GM18861 (cell line): ENCODE measurements around the gene INAFM1.

ENCODE experiments used
- ATAC-seq: cut with Tn5 transposase; IDR thresholded peaks from one replicate; pipeline ENCODE4 v1.9.1; 2021; ENCODE audit not compliant: unreplicated experiment

The INAFM1 gene

DNA sequence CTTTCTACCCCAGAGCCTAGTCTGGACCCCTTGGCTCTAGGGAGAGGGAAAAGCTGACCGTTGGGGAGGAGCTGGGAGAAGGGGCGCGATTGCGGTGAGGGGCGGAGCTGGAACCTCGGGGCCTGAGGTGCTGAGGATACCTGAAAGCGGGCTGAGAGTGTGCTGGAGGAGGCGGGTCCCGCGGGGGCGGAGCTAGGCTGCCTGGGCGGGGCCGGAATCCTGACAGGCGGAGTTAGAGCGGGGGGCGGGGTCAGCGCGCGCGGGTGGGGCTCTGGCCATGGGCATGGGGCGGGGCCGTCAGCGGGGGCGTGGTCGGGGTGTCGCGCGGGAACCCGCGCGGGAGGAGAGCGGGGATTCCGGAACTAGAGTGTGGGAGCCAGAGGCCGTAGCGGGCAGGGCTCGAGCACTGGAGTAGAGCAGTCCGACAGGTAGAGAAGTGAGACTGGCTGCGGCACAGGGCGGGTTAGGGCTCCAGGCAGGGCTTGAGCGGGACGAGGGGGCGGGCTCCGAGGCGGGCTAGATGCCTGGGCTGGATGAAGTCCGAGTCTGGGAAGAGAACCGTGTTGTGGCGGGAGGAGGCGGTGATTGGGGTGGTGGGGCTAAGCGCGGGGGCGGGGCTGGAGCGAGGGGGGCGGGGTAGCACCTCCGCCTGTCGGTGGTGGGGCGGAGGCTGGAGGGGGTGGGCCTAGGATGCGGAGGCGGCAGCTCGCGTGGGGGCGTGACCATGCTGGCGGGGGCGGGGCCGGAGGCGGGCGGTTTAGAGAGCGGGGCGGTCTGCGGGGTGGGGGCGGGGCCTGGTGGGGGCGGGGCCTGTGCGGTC lies at the start of gene INAFM1:
TSS of gene INAFM1 (plus strand) at position 815 of the 820 bp plus-strand sequence. CDS start 35 bp downstream, outside the sequence.
- ATAC-seq: peak; percentile 41

- ATAC-seq: peak; percentile 22
Observed at GRCh38 chr19:47225746-47226425, 48.8 kb upstream of the INAFM1 start.

DNA sequence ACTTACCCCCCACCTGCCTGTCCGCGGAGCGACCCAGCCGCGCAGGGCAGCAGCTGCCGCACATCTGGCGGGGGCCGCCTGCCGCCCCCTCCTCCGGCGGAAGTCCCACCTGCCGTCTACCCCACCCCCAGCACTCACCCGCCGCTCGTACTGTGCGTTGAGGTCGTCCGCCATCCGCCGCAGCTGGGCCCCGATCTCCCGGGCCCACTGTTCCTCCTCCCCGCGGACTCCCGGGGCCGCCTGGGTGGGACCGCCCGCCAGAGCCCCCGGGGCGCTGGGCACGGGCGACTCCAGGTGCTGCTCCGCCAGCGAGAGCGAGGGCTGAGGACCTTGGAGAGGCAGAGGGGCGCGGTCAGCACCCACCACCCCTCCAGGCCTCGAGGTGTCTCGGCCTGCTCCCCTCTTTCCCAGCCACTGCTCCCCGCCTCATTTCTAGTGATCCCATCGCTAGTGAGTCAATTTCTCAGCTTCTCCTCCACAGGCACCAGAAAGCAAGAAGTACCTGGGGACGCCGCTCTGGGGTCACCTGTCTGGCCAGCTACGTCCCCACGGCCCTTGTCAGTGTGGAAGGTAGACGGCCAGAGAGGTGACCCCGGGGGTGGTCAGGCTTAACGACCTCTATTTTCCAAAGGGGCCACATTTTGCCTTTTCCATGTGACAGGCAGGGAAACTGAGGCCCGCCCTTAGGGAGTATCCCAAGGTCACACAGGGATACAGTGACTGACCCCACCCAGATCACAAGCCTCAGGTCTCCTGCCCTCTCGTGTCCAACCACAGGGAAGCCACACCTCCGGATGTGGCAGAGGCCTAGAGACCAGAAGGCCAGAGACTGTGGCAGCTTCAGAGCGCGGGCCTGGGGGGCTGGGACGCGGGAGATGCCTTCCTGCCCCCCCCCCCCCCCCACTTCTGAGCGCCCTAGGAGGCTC lies 48.0 kb upstream of the INAFM1 start:
- ATAC-seq: peak; percentile 0

DNA sequence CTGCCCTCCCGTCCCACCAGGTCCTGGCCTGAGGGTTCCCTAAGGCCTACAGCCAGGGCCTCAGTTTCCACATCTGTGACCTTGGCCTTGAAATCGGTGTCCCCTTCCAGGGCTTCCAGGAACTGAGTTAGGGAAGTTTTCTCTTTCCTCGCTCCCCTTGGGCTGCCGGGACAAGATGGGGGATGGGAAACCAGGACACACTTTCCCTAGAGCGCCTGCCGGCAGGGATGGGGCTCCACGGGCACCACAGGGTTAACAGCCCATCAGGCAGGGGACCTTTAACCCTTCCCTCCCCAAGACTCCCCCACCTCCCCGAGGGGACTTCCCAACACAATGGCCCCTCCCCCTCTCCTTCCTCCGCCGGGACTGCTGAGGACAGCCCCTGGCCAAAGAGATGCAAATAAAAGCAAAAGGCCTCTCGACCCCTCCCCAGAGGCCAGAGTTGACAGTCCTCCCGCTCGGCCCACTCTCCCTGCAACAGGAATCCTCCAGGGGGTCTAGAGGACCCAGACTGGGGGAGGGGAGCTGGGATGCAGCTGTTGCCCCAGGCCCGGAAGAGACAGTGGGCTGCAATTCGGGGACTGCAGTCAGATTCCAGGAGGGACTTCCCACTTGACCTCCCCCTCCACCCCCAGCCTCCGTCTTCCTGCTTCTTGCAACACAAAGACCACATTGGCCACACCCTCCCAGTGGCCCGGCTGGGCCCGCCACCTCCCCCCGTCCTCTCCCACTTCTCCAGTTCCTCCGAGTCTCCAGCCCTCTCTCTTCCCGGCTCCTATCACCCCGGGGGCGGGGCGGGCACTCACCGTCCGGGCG lies 47.1 kb upstream of the INAFM1 start:
- no peak for ATAC-seq

GRCh38 chr19:47228168-47228936 lies 46.3 kb upstream of the INAFM1 start:
- ATAC-seq: no peak

GRCh38 chr19:47228937-47229675 lies 45.6 kb upstream of the INAFM1 start:
- no peak for ATAC-seq

GRCh38 chr19:47229676-47230053 lies 45.0 kb upstream of the INAFM1 start:
- no peak for ATAC-seq

DNA sequence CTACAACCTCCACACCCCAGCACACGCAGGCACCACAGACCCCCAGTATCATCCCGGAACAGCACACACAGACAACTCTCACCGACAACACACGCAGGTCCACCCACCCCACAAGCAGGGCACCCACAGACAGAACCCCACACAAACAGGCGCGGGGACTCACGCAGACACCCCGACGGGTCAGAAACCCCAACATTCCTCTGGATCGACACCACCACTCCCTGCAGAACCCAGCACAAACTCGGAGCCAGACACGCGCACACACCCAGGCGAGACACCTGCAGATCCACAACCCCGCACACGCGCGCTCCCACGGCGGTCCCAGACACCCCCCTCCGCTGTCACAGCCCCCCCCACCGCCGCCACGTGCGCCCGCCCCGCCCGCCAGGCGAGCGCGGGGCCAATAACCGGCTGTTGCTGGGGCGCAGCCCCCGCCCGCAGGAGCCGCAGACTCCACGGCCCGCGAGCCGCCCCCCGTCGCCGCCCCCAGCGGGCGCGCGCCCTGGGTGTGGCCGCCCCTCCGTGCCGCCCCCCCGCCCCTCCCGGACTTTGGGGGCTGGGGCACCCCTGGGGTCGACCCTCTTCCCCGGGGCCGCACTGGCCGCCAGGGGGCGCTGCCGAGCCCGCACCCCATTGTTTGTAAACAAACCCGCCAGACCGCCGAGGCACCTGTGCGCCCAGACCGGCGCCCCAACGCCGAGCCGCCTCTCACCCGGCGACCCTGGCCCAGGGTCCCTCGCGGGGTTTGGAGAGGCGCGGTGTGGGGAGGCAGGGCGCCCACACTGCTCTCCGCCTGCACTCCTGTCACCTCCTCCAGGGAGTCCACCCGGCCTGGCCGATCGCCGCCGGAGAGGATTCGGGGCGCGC lies 44.4 kb upstream of the INAFM1 start:
- ATAC-seq: no peak

DNA sequence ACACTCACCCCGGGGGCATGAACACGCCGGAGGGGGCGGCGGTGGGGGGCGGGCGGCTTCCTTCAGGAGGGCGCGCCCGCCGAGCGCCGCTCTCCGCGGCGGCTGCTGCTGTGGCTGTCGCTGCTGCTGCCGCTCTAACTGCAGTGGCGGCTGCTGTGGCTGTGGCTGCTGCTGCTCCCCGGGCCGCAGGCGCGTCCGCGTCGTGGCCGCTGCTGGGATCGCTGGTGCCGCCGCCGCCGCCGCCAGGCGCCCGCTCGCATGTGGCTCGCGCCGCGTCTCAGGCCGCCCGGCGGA lies 43.8 kb upstream of the INAFM1 start, which contains the start of gene BBC3:
TSS of gene BBC3 (minus strand) at position 279 of the 294 bp plus-strand sequence. CDS start 2,768 bp downstream, outside the sequence.
- no peak for ATAC-seq

DNA sequence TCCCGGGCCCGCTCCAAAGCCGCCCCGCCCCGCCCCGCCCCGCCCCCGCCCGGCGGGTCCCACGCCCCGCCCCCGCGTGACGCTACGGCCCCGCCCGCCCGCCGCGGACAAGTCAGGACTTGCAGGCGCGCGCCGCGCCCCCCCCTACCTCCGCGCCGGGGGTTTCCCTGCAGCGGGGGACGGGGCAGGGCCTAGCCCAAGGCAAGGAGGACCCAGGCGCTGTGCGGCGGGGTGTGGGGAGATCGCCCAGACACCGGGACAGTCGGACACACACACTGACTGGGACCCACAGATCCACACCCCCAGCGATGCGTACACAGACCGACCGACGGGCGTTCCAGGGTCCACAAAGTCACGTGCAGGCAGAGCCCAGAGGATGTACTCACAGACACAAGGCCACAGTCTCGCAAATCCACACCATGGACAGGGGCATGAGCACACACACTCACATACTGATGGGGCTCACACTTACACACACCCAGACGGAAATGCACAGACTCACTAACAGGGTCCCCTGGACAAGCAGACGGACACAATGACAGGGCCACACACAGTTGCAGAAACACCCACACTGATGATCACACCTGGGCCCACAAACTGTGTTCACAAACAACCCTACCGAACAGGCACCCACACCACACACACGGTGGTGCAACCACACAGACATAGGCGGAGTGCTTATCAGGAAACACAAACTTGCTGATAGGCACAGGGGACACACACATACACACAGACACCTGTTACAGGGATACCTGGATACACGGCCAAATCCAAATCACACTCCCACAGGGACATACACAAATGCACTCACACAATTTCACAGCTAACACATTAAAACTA lies 43.2 kb upstream of the INAFM1 start:
- no peak for ATAC-seq

- ATAC-seq: no peak
Observed at GRCh38 chr19:47232422-47233211, 42.1 kb upstream of the INAFM1 start.

GRCh38 chr19:47236072-47236675 lies 38.5 kb upstream of the INAFM1 start:
- ATAC-seq: no peak

DNA sequence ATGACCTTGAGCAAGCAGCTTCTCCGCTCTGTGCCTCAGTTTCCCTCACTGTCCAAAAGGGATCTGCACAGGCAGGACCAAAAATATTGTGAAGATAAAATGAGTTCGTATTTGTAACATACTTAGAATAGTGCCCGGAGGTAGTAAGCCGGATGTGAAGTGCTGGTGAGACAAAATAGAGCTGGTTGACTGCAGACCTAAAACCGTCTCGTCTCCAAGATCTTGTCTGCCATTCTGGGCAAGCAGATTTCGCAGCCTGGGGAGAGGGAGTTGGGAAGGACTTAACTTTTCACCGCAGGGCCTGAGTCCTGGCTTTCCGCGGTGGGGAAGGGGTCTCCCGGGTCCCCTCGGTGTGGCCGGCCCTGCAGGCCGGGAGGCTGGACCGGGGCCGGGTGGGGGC lies 35.5 kb upstream of the INAFM1 start:
- ATAC-seq: no peak

- ATAC-seq: no peak
Observed at GRCh38 chr19:47239610-47240296, 34.9 kb upstream of the INAFM1 start.

DNA sequence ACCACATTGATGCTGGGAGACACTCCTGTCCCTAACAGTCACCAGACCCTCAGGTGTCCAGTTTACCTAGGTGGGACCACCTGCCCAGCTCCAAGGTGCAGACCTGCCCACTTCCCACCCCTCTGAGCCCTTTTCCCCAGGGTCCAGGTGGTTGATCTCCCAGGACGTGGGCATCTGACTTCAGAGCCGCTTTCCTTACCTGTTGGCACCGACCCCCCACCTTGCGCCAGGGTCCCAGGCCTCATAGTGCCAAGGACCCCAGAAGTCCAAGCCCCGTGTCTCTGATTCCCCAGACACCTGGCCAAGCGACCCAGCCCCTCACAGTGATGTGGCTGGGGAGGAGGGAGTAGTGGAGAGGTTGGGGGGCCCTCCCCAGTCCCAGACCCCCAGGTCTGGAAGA lies 34.1 kb upstream of the INAFM1 start:
- ATAC-seq: no peak
